ENCODE data around the gene LRRC70.

LRRC70 gene

DNA sequence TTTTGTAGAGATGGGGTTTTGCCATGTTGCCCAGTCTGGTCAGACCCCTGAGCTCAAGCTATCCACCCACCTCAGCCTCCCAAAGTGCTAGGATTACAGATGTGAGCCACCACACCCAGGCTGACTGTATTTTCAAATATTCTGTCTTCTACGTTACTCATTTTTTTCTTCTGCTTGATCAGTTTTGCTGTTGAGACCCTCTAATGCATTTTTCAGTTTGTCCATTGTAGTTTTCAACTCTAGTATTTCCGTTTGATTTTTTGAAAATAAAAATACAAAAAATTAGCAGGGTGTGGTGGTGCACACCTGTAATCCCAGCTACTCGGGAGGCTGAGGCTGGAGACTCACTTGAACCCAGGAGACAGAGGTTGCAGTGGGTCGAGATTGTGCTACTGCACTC lies 10.5 kb upstream of the LRRC70 start:
- Histone ChIP-seq H3K4me3 (replicated peaks; ENCODE audit: insufficient read depth, low read length) (no peak overlapping the region), H3K27me3 (ENCODE audit: insufficient read depth, poor library complexity, severe bottlenecking) (no peaks in the 10 kb centered on the region), H3K27ac (replicated peaks) (no peak overlapping the region)
- TF ChIP-seq, protein P1, sequence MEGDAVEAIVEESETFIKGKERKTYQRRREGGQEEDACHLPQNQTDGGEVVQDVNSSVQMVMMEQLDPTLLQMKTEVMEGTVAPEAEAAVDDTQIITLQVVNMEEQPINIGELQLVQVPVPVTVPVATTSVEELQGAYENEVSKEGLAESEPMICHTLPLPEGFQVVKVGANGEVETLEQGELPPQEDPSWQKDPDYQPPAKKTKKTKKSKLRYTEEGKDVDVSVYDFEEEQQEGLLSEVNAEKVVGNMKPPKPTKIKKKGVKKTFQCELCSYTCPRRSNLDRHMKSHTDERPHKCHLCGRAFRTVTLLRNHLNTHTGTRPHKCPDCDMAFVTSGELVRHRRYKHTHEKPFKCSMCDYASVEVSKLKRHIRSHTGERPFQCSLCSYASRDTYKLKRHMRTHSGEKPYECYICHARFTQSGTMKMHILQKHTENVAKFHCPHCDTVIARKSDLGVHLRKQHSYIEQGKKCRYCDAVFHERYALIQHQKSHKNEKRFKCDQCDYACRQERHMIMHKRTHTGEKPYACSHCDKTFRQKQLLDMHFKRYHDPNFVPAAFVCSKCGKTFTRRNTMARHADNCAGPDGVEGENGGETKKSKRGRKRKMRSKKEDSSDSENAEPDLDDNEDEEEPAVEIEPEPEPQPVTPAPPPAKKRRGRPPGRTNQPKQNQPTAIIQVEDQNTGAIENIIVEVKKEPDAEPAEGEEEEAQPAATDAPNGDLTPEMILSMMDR (IDR thresholded peaks at IDR 0.05; ENCODE audit: insufficient read depth, low read length), result no peak
- no peak for TF ChIP-seq GABPA (IDR thresholded peaks at IDR 0.05; ENCODE audit: low read depth)
- no peak for TF ChIP-seq SPI1 (IDR thresholded peaks at IDR 0.05; ENCODE audit: borderline replicate concordance, low read depth)
- no peak for TF ChIP-seq POLR2AphosphoS5 (IDR thresholded peaks at IDR 0.05; ENCODE audit: low read depth)
- TF ChIP-seq, protein P2, sequence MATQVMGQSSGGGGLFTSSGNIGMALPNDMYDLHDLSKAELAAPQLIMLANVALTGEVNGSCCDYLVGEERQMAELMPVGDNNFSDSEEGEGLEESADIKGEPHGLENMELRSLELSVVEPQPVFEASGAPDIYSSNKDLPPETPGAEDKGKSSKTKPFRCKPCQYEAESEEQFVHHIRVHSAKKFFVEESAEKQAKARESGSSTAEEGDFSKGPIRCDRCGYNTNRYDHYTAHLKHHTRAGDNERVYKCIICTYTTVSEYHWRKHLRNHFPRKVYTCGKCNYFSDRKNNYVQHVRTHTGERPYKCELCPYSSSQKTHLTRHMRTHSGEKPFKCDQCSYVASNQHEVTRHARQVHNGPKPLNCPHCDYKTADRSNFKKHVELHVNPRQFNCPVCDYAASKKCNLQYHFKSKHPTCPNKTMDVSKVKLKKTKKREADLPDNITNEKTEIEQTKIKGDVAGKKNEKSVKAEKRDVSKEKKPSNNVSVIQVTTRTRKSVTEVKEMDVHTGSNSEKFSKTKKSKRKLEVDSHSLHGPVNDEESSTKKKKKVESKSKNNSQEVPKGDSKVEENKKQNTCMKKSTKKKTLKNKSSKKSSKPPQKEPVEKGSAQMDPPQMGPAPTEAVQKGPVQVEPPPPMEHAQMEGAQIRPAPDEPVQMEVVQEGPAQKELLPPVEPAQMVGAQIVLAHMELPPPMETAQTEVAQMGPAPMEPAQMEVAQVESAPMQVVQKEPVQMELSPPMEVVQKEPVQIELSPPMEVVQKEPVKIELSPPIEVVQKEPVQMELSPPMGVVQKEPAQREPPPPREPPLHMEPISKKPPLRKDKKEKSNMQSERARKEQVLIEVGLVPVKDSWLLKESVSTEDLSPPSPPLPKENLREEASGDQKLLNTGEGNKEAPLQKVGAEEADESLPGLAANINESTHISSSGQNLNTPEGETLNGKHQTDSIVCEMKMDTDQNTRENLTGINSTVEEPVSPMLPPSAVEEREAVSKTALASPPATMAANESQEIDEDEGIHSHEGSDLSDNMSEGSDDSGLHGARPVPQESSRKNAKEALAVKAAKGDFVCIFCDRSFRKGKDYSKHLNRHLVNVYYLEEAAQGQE (IDR thresholded peaks at IDR 0.05; ENCODE audit: insufficient replicate concordance, low read depth), result no peak
- DNase-seq (ENCODE audit: low read depth in 1 of 2, low spot score in 1 of 2), result no peak

DNA sequence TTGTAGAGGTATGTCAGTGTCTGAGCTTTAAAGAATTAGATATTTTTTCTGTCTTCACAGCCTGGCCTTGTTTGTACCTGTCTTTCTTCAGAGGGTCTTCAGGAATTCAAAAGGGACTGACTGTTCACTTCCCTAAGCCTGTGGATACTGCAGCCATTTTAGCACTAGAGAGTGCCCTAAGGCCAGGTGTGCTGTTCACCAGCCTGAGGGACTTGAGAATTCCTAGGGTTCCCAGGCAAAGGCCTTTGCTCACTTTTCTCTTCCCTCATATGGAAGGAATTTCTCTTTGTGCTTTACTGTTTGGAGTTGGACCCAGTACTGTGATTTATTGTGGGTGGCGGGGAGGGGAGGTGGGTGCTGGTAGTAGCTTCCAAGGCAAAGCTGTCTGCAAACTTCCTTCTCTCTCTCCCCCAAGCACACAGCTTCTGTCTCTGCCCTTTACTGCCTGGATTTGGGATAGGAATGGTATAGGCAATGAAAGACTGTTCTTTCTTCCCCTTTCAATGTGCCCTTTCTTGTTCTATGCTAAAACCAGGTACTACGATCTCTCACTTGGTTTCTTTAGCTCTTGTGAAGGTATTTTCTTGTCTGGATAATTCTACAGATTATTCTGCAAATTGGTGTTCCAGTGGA lies 9.7 kb upstream of the LRRC70 start:
- TF ChIP-seq POLR2AphosphoS5 (IDR thresholded peaks at IDR 0.05; ENCODE audit: low read depth), result no peak
- no peak for TF ChIP-seq GABPA (IDR thresholded peaks at IDR 0.05; ENCODE audit: low read depth)
- TF ChIP-seq, protein P1 (IDR thresholded peaks at IDR 0.05; ENCODE audit: insufficient read depth, low read length), result no peak
- TF ChIP-seq SPI1 (IDR thresholded peaks at IDR 0.05; ENCODE audit: borderline replicate concordance, low read depth), result no peak
- TF ChIP-seq, protein P2 (IDR thresholded peaks at IDR 0.05; ENCODE audit: insufficient replicate concordance, low read depth), result no peak
- Histone ChIP-seq H3K27ac (replicated peaks) (no peak overlapping the region), H3K4me3 (replicated peaks; ENCODE audit: insufficient read depth, low read length) (no peak overlapping the region), H3K27me3 (ENCODE audit: insufficient read depth, poor library complexity, severe bottlenecking) (no peaks in the 10 kb centered on the region)
- DNase-seq (ENCODE audit: low read depth in 1 of 2, low spot score in 1 of 2), result no peak

DNA sequence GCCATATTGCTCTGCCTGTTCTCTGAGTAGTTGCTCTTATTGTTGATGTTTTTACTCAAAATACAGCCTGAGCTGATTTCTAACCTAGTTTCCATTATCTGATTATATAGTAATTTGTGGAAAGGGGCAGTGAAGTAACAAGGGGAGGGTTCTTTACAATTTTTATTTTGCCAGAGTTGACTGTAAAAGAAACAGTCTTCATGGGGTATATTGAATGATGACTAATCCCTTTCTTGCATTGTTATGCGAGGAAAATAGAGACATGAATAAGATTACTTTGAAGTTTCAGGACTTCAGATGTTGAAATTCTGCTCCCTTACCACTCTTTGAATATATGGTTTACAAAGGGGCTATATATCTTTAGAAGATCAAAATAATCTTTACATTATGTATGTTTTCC lies 9.1 kb upstream of the LRRC70 start:
- DNase-seq (ENCODE audit: low read depth in 1 of 2, low spot score in 1 of 2), result no peak
- TF ChIP-seq, protein P2 (IDR thresholded peaks at IDR 0.05; ENCODE audit: insufficient replicate concordance, low read depth), result no peak
- Histone ChIP-seq H3K4me3 (replicated peaks; ENCODE audit: insufficient read depth, low read length) (no peak overlapping the region), H3K27ac (replicated peaks) (no peak overlapping the region), H3K27me3 (ENCODE audit: insufficient read depth, poor library complexity, severe bottlenecking) (no peaks in the 10 kb centered on the region)
